Loucy (cell line): ENCODE measurements around the gene MIEN1.

Experiments used
- CTCF ChIP-seq: fragments of 200-600 bp; sonication (generic); conservative IDR thresholded peaks from 2 replicates; pipeline ENCODE4 v1.5.1; 2014; ENCODE audit warnings: mild to moderate bottlenecking, antibody characterized with exemption, low read length
- EZH2phosphoT487 ChIP-seq: fragments of 200-600 bp; IDR thresholded peaks from 2 replicates; pipeline ENCODE4 v1.6.1; 2018; ENCODE audit warnings: antibody characterized with exemption, mild to moderate bottlenecking, moderate library complexity, borderline replicate concordance

GRCh38 chr17:39763051-39763820, 32.9 kb upstream of the MIEN1 start:
- TF ChIP-seq CTCF (no peak), EZH2phosphoT487 (no peak)
